GM23338 (cell line): ENCODE data around the gene TTC39B.

Experiments
- CREB1 ChIP-seq: fragments of 250-450 bp; sonication (Bioruptor Pico); IDR thresholded peaks from 2 replicates; pipeline ENCODE4 v1.5.0; 2020; ENCODE audit warnings: low read depth, mild to moderate bottlenecking, moderate library complexity
- EZH2 ChIP-seq: fragments of 200-600 bp; sonication (generic); IDR thresholded peaks from one replicate; pipeline ENCODE4 v1.8.0; 2017; ENCODE audit warnings: antibody characterized with exemption, mild to moderate bottlenecking, low read depth; ENCODE audit not compliant: unreplicated experiment
- EZH2phosphoT487 ChIP-seq: fragments of 200-600 bp; sonication (generic); IDR thresholded peaks from one replicate; pipeline ENCODE4 v1.8.1; 2018; ENCODE audit warnings: antibody characterized with exemption; ENCODE audit not compliant: unreplicated experiment
- NANOG ChIP-seq: IDR thresholded peaks from 2 replicates; pipeline ENCODE4 v1.6.1; 2016; ENCODE audit warnings: antibody characterized with exemption, borderline replicate concordance
- POLR2AphosphoS5 ChIP-seq: IDR thresholded peaks from 2 replicates; pipeline ENCODE4 v1.6.1; 2016; ENCODE audit warnings: antibody characterized with exemption, low read depth
- TF ChIP-seq, protein P1 (sequence below), 2 experiments: fragments of 200-600 bp in 1 of 2; sonication (generic) in 1 of 2; conservative IDR thresholded peaks; 2 replicates each; pipeline versions ENCODE4 v1.5.1 to v1.6.1; 2016 to 2017; ENCODE audit warnings: antibody characterized with exemption in 2 of 2, low read depth in 2 of 2, mild to moderate bottlenecking in 2 of 2, moderate library complexity in 1 of 2
- TF ChIP-seq, protein P2 (sequence below): IDR thresholded peaks from one replicate; pipeline ENCODE4 v1.6.1; 2018; ENCODE audit warnings: antibody characterized with exemption; ENCODE audit not compliant: unreplicated experiment
- TF ChIP-seq, protein P3 (sequence below): IDR thresholded peaks from 2 replicates; pipeline ENCODE4 v1.6.1; 2016; ENCODE audit warnings: antibody characterized with exemption

DNA sequence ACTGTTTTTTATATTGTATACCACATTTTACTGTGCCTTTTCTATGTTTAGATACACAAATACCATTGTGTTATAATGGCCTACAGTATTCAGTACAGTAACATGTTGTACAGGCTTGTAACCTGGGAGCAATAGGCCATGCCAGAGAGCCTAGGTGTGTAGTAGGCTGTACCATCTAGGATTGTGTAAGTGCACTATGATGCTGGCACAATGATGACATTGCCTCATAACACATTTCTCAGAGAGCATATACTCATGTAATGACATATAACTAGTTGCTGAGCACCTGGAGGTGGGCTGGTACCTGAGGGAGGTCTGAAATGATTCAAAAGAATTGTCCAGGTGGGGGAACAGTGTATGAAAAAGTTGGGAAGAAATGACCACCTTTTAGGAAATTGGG, 13.9 kb downstream of the TTC39B start:
- TF ChIP-seq, protein P1, sequence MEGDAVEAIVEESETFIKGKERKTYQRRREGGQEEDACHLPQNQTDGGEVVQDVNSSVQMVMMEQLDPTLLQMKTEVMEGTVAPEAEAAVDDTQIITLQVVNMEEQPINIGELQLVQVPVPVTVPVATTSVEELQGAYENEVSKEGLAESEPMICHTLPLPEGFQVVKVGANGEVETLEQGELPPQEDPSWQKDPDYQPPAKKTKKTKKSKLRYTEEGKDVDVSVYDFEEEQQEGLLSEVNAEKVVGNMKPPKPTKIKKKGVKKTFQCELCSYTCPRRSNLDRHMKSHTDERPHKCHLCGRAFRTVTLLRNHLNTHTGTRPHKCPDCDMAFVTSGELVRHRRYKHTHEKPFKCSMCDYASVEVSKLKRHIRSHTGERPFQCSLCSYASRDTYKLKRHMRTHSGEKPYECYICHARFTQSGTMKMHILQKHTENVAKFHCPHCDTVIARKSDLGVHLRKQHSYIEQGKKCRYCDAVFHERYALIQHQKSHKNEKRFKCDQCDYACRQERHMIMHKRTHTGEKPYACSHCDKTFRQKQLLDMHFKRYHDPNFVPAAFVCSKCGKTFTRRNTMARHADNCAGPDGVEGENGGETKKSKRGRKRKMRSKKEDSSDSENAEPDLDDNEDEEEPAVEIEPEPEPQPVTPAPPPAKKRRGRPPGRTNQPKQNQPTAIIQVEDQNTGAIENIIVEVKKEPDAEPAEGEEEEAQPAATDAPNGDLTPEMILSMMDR (conservative IDR thresholded peaks at IDR 0.05; ENCODE audit: low read depth in 2 of 2) = no peak
- TF ChIP-seq POLR2AphosphoS5 = no peak
- TF ChIP-seq EZH2phosphoT487 = no peak
- TF ChIP-seq, protein P2, sequence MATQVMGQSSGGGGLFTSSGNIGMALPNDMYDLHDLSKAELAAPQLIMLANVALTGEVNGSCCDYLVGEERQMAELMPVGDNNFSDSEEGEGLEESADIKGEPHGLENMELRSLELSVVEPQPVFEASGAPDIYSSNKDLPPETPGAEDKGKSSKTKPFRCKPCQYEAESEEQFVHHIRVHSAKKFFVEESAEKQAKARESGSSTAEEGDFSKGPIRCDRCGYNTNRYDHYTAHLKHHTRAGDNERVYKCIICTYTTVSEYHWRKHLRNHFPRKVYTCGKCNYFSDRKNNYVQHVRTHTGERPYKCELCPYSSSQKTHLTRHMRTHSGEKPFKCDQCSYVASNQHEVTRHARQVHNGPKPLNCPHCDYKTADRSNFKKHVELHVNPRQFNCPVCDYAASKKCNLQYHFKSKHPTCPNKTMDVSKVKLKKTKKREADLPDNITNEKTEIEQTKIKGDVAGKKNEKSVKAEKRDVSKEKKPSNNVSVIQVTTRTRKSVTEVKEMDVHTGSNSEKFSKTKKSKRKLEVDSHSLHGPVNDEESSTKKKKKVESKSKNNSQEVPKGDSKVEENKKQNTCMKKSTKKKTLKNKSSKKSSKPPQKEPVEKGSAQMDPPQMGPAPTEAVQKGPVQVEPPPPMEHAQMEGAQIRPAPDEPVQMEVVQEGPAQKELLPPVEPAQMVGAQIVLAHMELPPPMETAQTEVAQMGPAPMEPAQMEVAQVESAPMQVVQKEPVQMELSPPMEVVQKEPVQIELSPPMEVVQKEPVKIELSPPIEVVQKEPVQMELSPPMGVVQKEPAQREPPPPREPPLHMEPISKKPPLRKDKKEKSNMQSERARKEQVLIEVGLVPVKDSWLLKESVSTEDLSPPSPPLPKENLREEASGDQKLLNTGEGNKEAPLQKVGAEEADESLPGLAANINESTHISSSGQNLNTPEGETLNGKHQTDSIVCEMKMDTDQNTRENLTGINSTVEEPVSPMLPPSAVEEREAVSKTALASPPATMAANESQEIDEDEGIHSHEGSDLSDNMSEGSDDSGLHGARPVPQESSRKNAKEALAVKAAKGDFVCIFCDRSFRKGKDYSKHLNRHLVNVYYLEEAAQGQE = no peak
- no peak for TF ChIP-seq EZH2
- TF ChIP-seq, protein P3, sequence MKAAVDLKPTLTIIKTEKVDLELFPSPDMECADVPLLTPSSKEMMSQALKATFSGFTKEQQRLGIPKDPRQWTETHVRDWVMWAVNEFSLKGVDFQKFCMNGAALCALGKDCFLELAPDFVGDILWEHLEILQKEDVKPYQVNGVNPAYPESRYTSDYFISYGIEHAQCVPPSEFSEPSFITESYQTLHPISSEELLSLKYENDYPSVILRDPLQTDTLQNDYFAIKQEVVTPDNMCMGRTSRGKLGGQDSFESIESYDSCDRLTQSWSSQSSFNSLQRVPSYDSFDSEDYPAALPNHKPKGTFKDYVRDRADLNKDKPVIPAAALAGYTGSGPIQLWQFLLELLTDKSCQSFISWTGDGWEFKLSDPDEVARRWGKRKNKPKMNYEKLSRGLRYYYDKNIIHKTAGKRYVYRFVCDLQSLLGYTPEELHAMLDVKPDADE = no peak
- TF ChIP-seq NANOG = no peak
- no peak for TF ChIP-seq CREB1 (CRISPR knock-in tag)
